ENCODE measurements around the gene ACOXL.
"Not testable (repeated sequence)": the region's sequence is repeated elsewhere in the genome, so short reads cannot be mapped to it uniquely, and the experiment has no call there.

ACOXL gene

DNA sequence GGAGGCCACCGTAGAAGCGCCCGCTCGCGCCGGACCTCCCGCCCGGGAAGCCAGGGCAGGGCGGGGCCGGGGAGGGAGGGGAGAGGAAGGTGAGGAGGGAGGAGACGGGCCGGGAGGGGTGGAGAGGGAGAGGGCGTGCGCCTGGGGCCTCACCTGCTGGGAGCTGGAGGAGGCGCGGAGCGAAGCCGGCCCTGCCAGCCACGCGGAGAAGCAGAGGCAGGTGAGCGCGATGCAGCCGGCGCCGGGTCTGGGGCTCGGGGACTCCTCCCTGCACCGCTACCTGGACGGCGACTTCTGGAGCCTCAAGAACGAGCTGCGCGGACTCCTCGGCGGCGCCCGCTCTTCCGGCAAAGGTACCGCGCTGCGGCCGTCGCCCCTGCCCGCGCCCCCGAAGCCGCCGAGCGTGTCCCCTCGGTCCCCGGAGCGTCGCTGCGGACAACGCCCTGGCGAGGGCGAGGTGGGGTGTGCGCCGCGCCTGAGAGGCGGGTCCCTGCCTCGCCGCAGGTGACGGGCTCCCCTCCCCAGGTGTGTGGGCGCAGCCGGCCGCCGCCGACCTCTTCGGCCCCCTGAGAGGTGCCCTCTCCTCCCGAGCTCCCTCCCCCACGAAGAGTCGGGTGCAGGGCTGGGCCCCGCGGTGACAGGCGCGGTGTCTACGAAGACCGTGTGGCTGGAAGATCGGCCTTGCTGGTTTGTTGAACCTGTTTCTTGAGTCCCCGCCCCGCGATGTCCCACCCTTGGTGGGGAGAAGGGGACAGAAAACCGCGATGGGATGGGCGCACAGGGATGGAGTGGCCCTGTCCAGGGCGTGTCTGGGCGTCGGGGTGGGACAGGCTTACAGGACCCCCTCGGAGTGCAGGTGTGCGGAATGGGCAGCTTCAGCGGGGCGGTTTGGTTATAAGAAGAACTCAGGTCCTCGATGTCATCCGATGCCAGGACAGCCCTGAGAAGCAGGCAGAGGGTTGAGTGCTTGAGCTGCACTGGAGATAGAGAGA is at the start of gene ACOXL:
Gene ACOXL (plus strand): TSS at position 152 of the 992 bp plus-strand sequence. CDS start 35,817 bp downstream, outside the sequence.
- no peak for DNase-seq (ENCODE audit: low read depth in 3 of 3)

DNA sequence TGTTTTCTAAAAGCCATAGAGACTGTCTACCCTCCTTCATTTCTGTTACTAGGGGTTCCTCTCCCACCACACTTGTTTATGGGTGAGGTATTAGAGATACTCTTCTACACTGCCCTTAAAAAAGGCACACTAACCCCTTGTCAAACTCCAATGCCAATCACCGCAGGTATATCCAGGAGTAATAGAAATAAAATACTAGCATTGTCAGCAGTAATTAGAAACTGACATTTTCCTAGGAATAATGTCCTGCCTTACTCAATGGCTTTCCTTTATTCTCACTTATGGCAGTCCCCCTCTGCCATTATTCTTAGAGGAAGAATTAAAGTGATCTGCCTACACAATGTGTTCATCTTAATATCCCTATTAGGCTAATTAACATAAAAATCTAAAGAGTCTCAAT is 49.5 kb upstream of the ACOXL start:
- DNase-seq (ENCODE audit: low read depth in 3 of 3): no peak

DNA sequence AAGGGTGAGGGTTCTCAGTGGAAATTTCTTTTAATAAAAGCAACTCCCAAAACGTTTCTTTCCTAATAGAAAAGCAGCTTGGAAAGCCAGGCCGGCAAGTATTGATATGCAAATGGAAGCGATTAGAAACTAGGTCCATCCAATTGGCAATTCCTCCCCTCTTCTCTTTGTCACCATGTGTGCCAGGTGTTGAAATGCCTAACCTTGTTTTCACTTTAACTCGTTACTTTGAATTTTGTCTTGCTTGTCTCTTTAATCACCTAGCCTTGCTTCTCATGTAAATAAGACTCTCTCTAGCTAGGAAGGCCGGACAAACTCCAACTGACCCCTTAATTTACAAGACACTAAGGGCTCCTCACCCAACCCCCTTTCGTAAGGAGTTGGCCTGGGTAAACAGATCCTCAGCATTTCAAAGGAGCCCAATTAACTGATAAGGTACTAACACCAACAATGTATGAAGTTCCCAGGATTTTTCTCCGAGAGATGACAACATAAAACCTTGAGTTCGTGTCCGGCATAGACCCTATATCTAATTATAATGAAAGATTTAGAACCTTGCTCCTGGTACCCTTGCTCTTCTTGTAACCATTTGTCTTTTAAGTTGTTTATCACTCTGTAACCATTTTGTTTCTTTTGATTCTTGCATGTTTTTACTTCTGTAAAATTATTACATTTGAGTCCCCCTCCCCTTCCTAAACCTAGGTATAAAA is 44.4 kb upstream of the ACOXL start:
- not testable (repeated sequence) for DNase-seq (ENCODE audit: low read depth in 3 of 3)

DNA sequence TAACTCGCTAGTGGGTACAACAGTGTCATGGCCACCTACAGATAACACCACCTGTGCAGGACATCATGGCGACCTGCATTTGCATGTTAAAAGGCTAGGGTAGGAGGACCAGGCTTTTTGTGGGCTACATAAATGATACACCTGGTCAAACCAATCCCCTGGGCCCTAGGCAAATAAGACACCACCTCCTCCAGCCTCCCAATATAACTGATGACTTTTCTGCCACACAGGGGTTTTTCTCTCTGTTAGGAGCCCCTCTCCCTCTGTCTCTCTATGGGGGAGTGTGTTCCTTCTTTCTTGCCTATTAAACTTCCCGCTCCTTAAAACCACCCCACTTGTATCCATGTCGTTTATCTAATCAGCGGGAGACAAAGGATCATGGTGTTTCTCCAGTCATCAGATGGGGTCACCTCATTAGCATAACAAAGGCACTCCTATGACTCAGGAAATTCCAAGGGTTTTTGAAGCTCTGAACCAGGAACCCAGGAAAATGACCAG is 43.7 kb upstream of the ACOXL start:
- DNase-seq (ENCODE audit: low read depth in 3 of 3): no peak

DNA sequence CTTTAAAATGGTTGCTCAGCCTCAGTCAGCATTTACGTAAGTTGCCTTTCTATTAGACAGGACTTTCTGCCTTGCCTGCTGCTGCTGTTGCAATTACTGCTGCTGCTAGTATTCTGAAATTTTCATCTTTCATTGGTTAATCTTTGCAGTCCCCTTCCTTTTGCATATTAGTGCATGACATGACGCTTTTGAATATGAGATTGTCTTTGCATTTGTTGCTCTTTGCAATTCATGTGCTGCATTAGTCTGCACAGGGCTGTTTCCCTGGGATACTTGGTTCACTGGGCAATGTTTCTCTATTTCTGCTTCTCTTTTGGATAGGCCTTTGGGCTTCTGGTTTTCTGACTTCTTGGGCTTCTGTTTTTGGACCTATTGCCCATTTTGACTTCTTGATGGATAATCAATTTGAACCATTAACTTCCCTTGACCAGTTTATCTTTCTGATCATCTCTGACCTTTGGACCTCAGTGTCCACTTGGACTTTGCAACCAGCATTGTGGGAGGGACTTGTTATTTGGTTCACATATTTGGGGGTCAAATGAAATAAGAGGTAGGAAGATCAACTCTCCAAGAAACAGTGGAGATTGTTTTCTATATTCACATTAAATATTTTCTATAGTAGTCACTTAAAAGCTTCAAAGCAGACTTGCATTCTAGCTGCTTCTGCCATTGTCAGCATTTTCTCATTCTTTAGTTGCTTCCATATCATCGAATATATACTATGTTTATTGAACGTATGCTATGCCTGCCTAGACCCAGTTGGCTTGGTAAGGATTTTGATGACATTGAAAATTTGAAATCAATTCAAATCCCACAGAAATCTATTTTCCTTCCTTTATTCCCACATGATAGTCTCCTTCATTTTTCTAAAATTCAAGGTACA is 42.0 kb upstream of the ACOXL start:
- DNase-seq (ENCODE audit: low read depth in 3 of 3): no peak

DNA sequence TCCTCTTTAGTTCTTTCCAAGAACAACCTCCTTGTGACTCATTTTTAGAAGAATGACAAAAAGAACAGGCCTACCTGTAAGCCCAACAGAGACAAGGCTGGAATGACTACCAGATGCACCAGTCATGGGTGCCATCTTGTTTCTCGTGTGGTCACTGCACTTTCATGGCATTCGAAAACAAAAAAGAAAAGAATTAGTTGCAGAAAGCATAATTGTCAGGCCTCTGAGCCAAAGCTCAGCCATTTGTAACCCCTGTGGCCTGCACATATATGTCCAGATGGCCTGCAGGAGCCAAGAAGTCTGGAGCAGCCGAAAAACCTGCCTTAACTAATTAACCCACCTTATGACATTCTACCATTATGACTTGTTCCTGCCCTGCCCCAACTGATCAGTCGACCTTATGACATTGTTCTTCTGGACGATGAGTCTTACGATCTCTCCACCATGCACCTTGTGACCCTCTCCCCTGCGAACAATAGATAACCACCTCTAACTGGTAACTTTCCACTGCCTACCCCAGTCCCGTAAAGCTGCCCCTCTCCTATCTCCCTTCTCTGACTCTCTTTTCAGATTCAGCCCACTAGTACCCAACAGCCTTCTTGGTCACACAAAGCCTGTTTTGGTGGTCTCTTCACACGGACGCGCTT is 40.6 kb upstream of the ACOXL start:
- DNase-seq (ENCODE audit: low read depth in 3 of 3): no peak

DNA sequence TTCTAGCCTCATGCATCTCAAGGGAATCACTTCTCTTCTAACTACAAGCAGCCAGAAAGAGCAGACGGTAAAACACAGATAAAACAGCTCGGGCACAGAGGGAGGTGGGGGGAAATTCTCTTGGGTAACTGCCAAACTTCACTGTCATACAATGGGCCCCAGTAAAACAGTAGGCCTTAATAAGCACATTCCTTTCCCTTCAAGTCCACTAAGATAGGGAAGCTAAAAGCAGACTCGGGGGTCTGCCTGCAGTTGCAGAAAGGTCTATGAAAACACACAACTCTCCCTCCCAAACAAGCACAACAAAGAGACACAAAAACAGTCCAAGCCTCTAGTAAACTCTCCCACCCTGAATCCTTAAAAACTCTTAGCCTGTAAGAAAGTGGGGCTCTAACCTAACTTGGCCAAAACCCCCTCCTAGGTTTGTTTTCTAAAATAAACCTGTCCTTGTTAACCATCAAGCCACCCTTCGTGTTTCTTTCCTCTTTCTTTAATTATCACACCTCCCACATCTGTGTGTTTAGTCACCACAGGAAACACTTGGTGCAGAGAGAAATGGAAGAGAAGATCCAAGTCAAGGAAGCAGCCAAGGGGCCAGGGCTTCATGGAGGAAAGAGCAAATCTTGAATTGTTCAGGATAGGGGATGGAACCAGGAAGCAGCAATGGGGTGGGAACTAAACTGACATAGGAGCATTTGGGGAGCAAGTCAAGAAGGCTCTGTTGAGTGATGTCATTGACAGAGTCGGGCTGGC is 37.1 kb upstream of the ACOXL start:
- DNase-seq (ENCODE audit: low read depth in 3 of 3): not testable (repeated sequence)

DNA sequence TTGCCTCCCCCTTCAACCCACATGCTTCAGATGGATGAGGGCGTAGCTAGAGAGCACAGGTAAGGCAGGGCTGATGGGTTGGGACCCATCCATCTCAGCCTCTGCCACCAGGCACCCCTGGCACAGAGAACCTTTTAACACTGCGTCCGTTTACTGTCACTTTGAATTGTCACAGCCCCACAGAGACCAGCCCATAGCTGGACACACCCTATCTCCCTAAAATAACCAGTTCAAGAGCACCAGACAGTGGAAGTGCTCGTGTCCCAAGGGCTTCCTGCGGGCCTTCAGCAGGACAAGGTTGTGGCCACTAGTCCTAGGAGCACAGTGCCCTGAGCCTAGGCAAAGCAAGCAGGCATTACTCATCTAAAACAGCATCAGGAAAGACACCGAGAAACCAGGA is 34.1 kb upstream of the ACOXL start:
- DNase-seq (ENCODE audit: low read depth in 3 of 3): not testable (repeated sequence)

DNA sequence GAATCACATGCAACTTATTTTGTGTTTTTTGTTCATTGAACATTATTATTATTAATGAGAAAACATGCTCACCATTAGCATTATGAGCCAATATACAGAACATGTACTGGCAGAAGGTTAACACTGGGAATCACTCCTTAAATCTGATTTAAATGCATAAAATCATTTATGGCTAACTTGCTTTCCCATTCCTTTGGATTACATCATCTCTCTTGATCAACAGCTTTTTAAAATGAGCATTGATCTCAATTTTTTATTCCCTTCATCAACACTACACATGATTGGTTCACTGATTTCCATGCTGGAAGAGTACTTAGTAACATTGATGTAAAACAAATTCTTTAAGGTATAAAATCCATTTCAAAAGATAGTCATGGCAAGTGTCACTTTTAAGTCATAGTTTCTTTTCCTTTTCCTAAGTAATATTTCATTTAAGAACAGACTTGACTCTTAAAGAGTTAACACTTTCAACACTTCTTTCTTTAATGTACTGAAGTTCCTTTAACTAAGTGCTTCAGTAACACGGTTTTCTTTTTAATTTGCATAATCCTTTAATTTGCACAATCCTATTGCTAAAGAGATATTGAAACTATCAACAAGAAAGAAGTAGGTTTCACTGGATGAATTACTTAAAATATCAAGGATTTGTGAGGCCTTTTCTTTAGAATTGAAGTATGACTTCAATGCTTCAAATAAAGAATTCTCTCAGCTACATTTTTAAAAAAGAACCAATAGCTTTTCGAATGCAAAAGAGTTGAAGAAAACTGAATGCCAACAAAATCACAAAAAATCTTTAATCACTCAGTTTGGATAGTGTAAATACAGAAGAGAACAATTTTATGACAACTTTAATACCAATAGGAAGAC is 29.6 kb upstream of the ACOXL start:
- DNase-seq (ENCODE audit: low read depth in 3 of 3): no peak

DNA sequence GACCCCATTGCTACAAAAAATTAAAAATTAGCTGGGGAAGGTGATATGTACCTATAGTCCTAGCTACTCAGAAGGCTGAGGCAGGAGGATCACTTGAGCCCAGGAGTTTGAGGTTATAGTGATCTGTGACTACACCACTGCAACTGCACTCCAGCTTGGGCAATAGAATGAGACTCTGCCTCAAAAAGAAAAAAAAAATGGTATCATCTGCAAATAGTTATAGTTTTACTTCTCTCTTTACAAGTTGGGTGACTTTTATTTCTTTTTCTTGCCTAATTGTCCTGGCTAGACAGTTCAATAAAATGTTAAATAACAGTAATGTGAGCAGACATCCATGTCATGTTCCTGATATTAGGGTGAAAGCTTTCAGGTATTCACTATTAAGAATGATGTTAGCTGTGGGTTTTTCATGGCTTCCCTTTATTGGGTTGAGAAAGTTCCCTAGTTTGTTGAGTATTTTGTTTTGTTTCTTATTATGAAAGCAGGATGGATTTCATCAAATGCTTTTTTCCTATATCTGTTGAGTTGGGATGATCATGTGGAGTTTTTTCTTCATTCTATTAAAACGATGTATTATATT is 24.9 kb upstream of the ACOXL start:
- DNase-seq (ENCODE audit: low read depth in 3 of 3): no peak

DNA sequence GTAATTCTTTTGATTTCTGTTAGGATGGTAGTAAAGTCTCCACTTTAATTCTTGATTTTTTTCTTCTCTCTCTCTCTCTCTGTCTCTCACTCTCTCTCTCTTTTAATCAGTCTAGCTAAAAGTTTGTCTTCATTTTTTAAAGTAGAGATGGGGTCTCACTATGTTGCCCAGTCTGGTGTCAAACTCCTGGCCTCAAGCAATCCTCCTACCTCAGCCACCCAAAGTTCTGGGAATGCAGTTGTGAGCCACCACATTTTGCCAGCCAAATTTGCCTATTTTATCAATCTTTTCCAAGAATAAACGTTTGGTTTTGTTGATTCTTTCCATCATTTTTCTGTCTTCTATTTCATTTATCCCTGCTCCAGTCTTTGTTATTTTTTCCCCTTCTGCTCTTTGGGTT is 23.9 kb upstream of the ACOXL start:
- DNase-seq (ENCODE audit: low read depth in 3 of 3): no peak

DNA sequence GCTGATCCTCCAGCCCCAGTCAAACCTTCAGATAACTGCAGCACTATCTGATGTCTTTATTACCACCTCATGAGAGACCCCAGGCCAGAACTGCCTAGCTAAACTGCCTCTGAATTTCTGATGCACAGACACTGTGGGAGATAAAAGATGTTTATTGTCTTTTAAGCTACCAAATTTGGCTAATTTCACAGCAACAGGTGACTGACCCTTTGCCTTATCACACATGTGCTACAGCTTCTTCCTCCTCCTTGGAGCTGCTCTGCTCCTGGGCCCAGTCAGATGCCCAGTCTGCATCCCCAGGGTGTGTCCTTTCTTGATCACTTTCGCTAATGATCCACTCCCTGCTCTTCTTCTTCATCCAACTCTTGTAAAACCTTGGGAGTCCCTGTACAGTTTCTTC is 19.6 kb upstream of the ACOXL start:
- DNase-seq (ENCODE audit: low read depth in 3 of 3): no peak

DNA sequence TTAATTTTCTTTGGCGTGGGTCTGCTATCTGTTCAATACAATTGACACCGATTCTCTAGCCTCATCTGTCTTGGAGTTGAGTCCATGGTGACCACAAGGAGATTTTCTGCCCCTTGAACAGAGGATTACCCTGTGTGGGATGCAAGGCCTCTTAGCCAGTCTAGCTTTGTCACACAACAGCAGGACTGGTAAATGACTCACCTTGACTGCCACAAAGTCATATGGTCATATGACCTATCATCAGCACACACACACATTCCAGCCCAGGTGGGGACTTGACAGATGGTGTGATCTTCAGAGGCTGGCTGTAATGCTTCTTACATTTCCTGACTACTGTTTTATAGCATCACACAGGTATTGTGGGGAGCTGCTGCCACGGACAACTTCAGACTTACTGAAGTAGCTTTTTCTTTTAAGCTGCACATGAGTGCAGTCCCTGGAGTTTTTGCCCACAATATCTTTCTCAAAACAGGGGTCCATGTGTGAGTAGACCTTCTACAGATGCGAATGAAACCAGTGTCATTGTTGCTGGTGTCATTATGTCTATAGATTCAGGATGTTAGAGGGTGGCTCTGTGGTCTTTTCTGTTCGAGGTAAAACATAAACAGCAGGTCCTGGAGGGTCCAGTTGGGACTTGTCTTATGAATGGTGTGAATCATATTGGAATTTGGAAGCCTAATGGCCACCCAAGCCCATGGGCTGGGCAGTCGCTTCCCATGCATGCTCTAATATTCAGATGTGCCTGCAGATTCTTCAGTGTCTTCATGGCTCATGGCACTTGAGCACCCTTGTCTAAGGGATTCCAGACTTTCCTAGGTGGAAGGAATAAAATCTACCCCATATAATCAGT is 18.6 kb upstream of the ACOXL start:
- DNase-seq (ENCODE audit: low read depth in 3 of 3): no peak

DNA sequence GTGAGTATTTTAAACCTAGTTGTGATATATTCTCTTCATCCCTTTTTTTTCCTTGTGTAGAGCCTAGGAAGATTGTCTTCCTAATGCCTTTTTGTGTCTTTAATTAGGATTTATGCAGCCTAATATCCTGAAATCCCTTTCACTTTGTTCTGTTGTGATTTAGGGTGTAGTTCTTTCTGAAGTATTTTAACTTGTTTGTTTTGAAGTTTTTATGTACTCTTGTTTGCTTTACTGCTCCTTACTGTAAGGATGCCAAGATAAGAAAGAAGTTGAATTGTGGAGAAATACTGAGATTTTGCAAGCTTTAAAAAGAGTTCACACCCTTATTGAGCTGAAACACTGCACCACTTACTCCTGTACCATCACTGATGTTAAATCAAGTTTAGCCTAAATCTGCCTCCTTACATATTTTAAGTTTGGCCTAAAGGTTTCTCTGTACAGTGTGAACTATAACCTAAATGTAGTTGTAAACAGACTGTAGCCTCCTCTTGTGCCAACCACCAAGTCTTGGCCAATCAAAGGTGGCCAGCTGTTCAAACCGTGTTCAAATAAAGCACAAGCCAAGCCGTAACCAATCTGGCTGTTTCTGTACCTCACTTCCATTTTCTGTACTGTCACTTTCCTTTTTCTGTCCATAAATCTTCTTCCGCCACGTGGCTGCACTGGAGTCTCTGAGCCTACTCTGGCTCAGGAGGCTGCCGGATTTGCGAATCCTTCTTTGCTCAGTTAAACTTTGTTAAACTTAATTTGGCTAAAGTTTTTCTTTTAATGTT is 17.7 kb upstream of the ACOXL start:
- DNase-seq (ENCODE audit: low read depth in 3 of 3): no peak

DNA sequence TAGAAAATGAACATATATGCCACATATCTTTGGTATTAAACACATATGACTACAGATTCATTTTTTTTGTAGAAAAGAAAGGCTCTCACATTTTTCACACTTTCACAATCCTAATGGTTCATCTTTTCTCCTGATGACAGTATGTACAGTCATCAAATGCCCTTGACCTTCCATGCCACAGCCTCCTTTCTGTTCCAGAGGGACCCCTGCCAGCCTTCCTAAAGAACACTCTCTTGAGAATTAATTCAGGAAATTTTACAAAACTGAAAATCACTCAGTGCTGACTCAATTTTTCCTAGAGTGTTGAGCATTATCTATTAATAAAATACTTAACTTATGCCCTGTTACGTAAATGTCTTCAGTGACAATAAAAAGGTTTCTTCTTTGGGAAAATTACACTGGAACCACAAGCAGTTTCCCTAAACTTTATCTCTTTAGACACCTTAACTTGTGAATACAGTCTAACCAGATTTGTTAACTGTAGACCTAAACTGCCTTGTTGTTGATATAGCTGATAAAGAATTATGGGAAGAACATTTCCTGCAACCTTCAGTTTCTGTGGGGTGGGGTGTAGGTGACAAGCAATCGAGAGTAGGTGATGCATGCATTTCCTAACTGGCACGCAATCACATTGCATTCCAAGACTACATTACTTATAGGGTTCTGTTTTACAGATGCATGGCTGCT is 15.3 kb upstream of the ACOXL start:
- DNase-seq (ENCODE audit: low read depth in 3 of 3): no peak

DNA sequence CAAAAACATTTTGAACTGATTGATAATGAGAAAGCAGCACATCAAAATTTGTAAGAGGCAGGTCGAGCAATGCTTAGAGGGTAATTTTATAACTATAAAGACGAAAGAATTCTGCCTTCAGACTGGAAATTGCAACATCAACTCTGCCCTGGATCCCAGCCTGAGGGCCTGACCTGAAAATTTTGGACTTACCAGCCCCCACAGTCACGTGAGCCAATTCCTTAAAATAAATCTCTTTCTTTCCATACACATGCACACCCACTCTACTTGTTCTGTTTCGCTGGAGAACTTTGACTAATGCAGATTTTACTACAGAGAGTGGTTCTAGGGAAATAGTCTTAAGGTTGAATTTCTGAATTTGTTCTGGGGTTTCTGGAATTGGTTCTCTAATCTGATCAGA is 14.6 kb upstream of the ACOXL start:
- DNase-seq (ENCODE audit: low read depth in 3 of 3): no peak

DNA sequence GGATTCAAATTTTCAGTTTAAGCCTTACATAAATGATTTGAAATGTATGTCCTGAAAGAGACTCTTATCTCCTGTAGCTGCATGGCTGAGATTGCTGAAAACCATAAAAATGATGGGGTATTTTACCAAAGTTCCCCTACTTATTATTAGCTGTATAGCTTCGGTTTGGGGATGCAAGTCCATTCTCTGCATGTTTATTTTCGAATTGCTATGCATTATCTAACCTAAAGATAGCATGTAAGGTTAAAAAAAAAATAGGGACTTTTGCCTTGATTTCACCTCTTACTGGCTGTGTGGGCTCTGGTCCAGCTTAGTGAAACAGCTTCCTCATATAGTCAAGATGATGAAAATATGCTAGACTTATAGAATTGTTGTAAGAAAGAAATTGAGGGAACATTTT is 14.0 kb upstream of the ACOXL start:
- no peak for DNase-seq (ENCODE audit: low read depth in 3 of 3)
